HepG2 (cell line): ENCODE data around the gene CDK11B. TPM values are rescaled to one million over a fixed set of nuclear protein-coding genes. Genes with fewer than 3 reads are reported as not detected.

ENCODE experiments used
- ARHGAP35 ChIP-seq: sonication (generic); formaldehyde crosslinking; IDR thresholded peaks from 2 replicates; pipeline ENCODE4 v1.9.0; 2022; ENCODE audit warnings: mild to moderate bottlenecking, inconsistent platforms, moderate library complexity, missing genetic modification reagents, borderline replicate concordance
- GATA4 ChIP-seq: sonication (generic); IDR thresholded peaks from 2 replicates; pipeline ENCODE4 v1.6.1; 2016; ENCODE audit warnings: antibody characterized with exemption, low read depth, borderline replicate concordance
- MED13 ChIP-seq: sonication (generic); formaldehyde crosslinking; IDR thresholded peaks from 2 replicates; pipeline ENCODE4 v1.5.0; 2020; ENCODE audit warnings: missing genetic modification reagents
- ZSCAN22 ChIP-seq: sonication (generic); formaldehyde crosslinking; IDR thresholded peaks from 2 replicates; pipeline ENCODE4 v1.4.0; 2020; ENCODE audit warnings: mild to moderate bottlenecking, missing genetic modification reagents
- polyA plus RNA-seq, 8 experiments: library from polyadenylated mRNA; depleted of rRNA in 3 of 8; stranded (reverse) in 7 of 8; unstranded in 1 of 8; fragments of >200 nt; fragmentation: Illumina TruSeq in 4 of 8; extraction: Trizol in 4 of 8; gene quantifications; 2 replicates each; pipeline versions ENCODE4 v1.2.1 to v1.2.3, GENCODE V29; 2011 to 2016; ENCODE audit warnings: low read depth in 4 of 8, missing spikeins in 1 of 8, mixed read lengths in 1 of 8; ENCODE audit not compliant: insufficient read depth in 1 of 8
- total RNA-seq, 5 experiments: library from RNA; depleted of rRNA; stranded (reverse); fragments of >200 nt; fragmentation: Illumina TruSeq; extraction: Trizol; gene quantifications; 2 replicates each; pipeline ENCODE4 v1.2.3, GENCODE V29; 2016; ENCODE audit warnings: low read depth in 1 of 5
- TF ChIP-seq, protein P1 (sequence below): IDR thresholded peaks from 2 replicates; pipeline ENCODE4 v1.6.1; 2018; ENCODE audit warnings: missing genetic modification reagents
- TF ChIP-seq, protein P2 (sequence below): sonication (generic); formaldehyde crosslinking; IDR thresholded peaks from 2 replicates; pipeline ENCODE4 v1.4.0; 2020; ENCODE audit warnings: mild to moderate bottlenecking, low read depth, missing genetic modification reagents
- TF ChIP-seq, protein P3 (sequence below): sonication (generic); formaldehyde crosslinking; IDR thresholded peaks from 2 replicates; pipeline ENCODE4 v1.9.0; 2022; ENCODE audit warnings: low read depth, missing genetic modification reagents
- TF ChIP-seq, protein P4 (sequence below): sonication (generic); formaldehyde crosslinking; IDR thresholded peaks from one replicate; pipeline ENCODE4 v1.5.1; 2020; ENCODE audit warnings: mild to moderate bottlenecking, missing genetic modification reagents; ENCODE audit errors: not compliant biosample characterization
- TF ChIP-seq, protein P5 (sequence below): sonication (generic); formaldehyde crosslinking; IDR thresholded peaks from 2 replicates; pipeline ENCODE4 v1.4.0; 2020; ENCODE audit warnings: missing genetic modification reagents
- TF ChIP-seq, protein P6 (sequence below): sonication (generic); formaldehyde crosslinking; IDR thresholded peaks from 2 replicates; pipeline ENCODE4 v1.5.1; 2020; ENCODE audit warnings: mild to moderate bottlenecking, moderate library complexity, missing genetic modification reagents

Gene CDK11B
- total and polyA plus RNA-seq, 2 of the 13 experiments (the other 11 are each of a cell fraction or from before 2014, with no cell fraction given), result 3.6 to 15.1 TPM

DNA sequence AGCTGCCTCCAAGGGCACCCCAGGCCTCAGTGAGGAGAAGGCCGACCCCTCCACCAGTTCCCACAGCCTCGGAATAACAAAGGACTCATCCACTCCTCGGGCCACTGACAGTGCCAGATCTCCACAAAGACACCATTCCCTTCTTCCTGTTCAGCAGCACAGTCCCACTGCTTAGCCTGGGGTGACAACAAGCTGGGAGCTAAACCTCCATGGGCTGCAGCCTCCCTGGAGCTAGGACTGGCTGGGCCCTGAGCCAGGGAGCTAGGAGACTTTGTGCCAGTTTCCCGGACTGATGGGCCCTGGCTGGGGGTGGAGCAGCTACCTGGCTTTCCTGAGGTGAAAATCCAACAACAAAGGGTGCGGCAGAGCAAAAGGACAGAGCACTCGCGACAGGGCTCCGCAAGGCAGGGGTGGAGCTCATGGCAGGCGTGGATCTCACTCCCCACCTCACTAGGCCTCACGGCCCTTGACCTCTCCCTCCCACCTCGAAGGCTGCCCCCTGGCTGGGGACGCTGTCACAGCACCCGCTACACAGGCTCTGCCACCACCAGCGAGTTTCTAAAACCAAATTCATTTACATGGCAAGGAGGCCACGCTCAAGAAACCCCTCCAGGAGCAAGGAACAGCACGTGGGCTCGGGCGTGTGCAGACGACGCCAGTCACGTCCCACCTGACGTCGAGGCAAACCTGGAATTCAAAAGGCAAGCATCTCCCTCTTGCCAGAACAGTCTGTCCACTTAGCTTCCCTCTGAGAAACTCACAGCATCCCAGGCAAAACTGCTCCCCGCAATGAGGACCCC lies 20.0 kb upstream of the CDK11B start (continued):
- TF ChIP-seq ARHGAP35 (CRISPR knock-in tag) (0 out of 2 replicates have a peak, but pooled peaks have one; percentile 33), GATA4 (no peak), ZSCAN22 (CRISPR knock-in tag) (no peak), MED13 (CRISPR knock-in tag) (no peak)
- TF ChIP-seq, protein P1, sequence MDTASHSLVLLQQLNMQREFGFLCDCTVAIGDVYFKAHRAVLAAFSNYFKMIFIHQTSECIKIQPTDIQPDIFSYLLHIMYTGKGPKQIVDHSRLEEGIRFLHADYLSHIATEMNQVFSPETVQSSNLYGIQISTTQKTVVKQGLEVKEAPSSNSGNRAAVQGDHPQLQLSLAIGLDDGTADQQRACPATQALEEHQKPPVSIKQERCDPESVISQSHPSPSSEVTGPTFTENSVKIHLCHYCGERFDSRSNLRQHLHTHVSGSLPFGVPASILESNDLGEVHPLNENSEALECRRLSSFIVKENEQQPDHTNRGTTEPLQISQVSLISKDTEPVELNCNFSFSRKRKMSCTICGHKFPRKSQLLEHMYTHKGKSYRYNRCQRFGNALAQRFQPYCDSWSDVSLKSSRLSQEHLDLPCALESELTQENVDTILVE, result peak; percentile 92
- TF ChIP-seq, protein P2, sequence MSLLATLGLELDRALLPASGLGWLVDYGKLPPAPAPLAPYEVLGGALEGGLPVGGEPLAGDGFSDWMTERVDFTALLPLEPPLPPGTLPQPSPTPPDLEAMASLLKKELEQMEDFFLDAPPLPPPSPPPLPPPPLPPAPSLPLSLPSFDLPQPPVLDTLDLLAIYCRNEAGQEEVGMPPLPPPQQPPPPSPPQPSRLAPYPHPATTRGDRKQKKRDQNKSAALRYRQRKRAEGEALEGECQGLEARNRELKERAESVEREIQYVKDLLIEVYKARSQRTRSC, result 0 out of 2 replicates have a peak, but pooled peaks have one; percentile 42
- TF ChIP-seq, protein P3, sequence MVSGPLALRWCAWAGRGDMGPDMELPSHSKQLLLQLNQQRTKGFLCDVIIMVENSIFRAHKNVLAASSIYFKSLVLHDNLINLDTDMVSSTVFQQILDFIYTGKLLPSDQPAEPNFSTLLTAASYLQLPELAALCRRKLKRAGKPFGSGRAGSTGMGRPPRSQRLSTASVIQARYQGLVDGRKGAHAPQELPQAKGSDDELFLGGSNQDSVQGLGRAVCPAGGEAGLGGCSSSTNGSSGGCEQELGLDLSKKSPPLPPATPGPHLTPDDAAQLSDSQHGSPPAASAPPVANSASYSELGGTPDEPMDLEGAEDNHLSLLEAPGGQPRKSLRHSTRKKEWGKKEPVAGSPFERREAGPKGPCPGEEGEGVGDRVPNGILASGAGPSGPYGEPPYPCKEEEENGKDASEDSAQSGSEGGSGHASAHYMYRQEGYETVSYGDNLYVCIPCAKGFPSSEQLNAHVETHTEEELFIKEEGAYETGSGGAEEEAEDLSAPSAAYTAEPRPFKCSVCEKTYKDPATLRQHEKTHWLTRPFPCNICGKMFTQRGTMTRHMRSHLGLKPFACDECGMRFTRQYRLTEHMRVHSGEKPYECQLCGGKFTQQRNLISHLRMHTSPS (CRISPR knock-in tag), result peak; percentile 58; the same call in 1 of the 2 replicates
- TF ChIP-seq, protein P4, sequence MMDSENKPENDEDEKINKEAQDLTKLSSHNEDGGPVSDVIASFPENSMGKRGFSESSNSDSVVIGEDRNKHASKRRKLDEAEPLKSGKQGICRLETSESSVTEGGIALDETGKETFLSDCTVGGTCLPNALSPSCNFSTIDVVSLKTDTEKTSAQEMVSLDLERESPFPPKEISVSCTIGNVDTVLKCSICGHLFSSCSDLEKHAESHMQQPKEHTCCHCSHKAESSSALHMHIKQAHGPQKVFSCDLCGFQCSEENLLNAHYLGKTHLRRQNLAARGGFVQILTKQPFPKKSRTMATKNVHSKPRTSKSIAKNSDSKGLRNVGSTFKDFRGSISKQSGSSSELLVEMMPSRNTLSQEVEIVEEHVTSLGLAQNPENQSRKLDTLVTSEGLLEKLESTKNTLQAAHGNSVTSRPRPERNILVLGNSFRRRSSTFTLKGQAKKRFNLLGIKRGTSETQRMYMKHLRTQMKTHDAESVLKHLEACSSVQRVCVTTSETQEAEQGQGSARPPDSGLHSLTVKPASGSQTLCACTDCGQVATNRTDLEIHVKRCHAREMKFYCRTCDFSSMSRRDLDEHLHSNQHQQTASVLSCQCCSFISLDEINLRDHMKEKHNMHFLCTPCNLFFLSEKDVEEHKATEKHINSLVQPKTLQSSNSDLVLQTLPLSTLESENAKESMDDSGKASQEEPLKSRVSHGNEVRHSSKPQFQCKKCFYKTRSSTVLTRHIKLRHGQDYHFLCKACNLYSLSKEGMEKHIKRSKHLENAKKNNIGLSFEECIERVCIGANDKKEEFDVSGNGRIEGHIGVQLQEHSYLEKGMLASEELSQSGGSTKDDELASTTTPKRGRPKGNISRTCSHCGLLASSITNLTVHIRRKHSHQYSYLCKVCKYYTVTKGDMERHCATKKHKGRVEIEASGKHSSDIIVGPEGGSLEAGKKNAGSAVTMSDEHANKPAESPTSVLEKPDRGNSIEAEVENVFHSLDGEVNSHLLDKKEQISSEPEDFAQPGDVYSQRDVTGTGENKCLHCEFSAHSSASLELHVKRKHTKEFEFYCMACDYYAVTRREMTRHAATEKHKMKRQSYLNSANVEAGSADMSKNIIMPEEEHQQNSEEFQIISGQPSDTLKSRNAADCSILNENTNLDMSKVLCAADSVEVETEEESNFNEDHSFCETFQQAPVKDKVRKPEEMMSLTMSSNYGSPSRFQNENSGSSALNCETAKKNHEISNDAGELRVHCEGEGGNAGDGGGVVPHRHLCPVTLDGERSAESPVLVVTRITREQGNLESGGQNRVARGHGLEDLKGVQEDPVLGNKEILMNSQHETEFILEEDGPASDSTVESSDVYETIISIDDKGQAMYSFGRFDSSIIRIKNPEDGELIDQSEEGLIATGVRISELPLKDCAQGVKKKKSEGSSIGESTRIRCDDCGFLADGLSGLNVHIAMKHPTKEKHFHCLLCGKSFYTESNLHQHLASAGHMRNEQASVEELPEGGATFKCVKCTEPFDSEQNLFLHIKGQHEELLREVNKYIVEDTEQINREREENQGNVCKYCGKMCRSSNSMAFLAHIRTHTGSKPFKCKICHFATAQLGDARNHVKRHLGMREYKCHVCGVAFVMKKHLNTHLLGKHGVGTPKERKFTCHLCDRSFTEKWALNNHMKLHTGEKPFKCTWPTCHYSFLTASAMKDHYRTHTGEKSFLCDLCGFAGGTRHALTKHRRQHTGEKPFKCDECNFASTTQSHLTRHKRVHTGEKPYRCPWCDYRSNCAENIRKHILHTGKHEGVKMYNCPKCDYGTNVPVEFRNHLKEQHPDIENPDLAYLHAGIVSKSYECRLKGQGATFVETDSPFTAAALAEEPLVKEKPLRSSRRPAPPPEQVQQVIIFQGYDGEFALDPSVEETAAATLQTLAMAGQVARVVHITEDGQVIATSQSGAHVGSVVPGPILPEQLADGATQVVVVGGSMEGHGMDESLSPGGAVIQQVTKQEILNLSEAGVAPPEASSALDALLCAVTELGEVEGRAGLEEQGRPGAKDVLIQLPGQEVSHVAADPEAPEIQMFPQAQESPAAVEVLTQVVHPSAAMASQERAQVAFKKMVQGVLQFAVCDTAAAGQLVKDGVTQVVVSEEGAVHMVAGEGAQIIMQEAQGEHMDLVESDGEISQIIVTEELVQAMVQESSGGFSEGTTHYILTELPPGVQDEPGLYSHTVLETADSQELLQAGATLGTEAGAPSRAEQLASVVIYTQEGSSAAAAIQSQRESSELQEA (CRISPR knock-in tag), result no peak
- TF ChIP-seq, protein P5, sequence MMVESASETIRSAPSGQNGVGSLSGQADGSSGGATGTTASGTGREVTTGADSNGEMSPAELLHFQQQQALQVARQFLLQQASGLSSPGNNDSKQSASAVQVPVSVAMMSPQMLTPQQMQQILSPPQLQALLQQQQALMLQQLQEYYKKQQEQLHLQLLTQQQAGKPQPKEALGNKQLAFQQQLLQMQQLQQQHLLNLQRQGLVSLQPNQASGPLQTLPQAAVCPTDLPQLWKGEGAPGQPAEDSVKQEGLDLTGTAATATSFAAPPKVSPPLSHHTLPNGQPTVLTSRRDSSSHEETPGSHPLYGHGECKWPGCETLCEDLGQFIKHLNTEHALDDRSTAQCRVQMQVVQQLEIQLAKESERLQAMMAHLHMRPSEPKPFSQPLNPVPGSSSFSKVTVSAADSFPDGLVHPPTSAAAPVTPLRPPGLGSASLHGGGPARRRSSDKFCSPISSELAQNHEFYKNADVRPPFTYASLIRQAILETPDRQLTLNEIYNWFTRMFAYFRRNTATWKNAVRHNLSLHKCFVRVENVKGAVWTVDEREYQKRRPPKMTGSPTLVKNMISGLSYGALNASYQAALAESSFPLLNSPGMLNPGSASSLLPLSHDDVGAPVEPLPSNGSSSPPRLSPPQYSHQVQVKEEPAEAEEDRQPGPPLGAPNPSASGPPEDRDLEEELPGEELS (CRISPR knock-in tag), result peak; percentile 23; the same call in 1 of the 2 replicates
- TF ChIP-seq, protein P6, sequence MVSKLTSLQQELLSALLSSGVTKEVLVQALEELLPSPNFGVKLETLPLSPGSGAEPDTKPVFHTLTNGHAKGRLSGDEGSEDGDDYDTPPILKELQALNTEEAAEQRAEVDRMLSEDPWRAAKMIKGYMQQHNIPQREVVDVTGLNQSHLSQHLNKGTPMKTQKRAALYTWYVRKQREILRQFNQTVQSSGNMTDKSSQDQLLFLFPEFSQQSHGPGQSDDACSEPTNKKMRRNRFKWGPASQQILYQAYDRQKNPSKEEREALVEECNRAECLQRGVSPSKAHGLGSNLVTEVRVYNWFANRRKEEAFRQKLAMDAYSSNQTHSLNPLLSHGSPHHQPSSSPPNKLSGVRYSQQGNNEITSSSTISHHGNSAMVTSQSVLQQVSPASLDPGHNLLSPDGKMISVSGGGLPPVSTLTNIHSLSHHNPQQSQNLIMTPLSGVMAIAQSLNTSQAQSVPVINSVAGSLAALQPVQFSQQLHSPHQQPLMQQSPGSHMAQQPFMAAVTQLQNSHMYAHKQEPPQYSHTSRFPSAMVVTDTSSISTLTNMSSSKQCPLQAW, result peak; percentile 62
